Keratinocyte (primary cell): ENCODE data around the gene ASIC2.

Source experiments
- CTCF ChIP-seq, 3 experiments: IDR thresholded peaks in 1 of 3; conservative IDR thresholded peaks in 1 of 3; optimal IDR thresholded peaks in 1 of 3; 2 replicates in 2 of 3; 3 replicates in 1 of 3; pipeline versions ENCODE3 to v1.5.1; 2011; ENCODE audit warnings: low read length in 3 of 3, mild to moderate bottlenecking in 3 of 3, moderate library complexity in 2 of 3, control low read depth in 1 of 3, inconsistent platforms in 1 of 3; ENCODE audit not compliant: insufficient read depth in 2 of 3; ENCODE audit errors: extremely low read depth in 1 of 3
- EZH2 ChIP-seq: IDR thresholded peaks from one replicate; pipeline ENCODE4 v1.6.1; 2012; ENCODE audit warnings: inconsistent platforms, mild to moderate bottlenecking, low read length, moderate library complexity

GRCh38 chr17:33090806-33091205 is 202.3 kb downstream of the ASIC2 start:
- TF ChIP-seq CTCF (optimal IDR thresholded peaks at IDR 0.05 in 1 of 3, IDR thresholded peaks at IDR 0.05 in 1 of 3, conservative IDR thresholded peaks at IDR 0.05 in 1 of 3; ENCODE audit: extremely low read depth in 1 of 3, insufficient read depth in 2 of 3, low read length in 3 of 3) = no peak
- no peak for TF ChIP-seq EZH2
